Kidney capillary endothelial cell (primary cell): ENCODE data around the gene LEAP2.

Source experiments
- DNase-seq: peaks from one replicate; pipeline ENCODE4 v3.0.0-alpha.2; 2018; ENCODE audit warnings: low spot score

LEAP2 gene

GRCh38 chr5:132877938-132878337 lies 4.5 kb downstream of the LEAP2 start:
- no peak for DNase-seq

DNA sequence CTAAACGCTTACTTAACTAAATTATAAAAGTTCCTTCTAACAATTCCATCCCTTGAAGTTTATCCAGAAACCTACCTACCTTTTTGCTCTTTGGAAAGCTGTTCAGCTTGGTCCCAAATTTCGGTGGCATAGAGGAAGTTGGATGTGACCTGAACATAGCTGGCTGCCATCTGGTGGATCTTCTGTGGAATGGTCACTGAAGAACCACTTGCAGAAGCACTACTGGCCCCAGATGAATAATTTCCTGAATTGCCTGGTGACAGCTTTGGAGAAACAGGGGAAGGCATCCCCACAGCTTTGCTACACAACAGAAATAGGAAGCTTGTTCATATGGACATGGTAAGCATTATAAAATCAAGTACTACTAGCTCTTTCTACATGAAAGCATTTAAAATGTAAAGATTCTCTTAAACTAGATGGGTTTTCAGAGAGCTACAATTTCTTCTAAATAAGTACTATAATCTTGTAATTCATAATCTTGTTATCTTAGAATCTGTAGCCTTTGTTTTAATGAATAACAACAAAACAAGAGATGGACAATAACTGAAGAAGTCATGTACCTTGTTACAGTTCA lies 9.9 kb downstream of the LEAP2 start:
- peak; percentile 83 for DNase-seq

- DNase-seq: no peak
Observed at GRCh38 chr5:132884548-132884947, 11.1 kb downstream of the LEAP2 start.

DNA sequence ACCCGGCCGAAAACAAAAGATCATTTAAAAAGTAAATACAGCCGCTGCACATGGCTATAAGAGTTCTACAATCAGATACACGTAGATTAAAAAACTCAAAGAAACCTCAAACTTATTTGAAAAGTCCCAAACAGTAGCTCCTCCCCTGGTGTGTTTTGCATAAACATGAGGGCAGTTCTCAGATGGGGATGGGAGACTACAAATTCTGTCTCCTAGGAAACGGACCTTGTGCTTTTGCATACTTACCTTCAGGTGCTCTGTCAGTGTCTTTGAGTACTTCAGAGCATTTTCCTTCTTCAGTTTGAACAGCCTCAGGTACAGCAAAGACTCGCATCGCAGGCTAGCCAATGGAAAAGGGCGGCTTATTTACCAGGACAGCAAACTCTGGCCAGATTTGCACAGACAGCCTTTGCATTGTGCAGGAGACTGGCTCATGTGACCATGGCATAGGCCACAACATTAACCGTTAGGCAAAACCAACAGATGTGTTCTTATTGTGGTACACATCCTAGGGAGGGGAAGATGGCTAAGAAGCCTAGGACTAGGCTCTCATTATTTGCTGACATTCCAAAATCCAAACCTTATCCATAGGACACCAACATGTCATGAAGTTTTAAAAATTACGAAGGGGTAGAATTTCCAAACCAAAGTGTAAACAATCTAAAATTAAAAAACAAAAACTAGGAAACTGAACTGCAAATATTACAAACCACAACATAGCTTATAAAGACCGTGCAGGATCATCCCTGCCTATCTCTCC lies 12.8 kb downstream of the LEAP2 start:
- no peak for DNase-seq

- no peak for DNase-seq
Observed at GRCh38 chr5:132887283-132887682, 13.8 kb downstream of the LEAP2 start.

GRCh38 chr5:132889501-132889900 lies 16.0 kb downstream of the LEAP2 start:
- DNase-seq: no peak

GRCh38 chr5:132890817-132891216 lies 17.3 kb downstream of the LEAP2 start:
- no peak for DNase-seq

DNA sequence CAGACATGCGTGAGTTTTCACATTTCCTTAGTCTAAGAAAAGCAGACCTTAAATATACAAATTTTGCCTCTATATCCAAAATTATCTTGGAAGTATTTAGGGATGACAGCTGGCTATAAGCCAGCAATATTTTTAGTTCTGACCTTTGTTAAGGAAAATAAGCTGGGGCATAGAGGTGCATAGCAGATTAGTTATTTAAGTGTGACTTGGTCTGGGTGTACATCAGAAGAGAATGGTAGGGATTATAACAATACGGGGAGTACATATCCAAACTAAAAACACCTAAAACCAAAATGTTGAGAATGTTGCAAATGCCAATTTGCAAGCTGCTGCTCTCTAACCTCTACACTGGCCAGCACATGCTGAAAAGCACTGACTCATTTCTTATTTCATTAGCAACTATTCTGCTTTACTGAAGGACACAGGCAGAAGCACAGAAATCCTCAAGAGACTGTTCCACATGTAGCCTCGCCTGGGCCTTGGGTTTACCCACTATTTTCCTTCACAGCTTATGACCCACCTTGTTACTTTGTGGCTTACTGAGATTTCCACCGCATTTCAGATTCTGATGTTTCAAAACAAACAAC lies 22.3 kb downstream of the LEAP2 start:
- no peak for DNase-seq

- no peak for DNase-seq
Observed at GRCh38 chr5:132896685-132897084, 23.2 kb downstream of the LEAP2 start.

- no peak for DNase-seq
Observed at GRCh38 chr5:132898094-132898493, 24.6 kb downstream of the LEAP2 start.

- DNase-seq: no peak
Observed at GRCh38 chr5:132901036-132901435, 27.6 kb downstream of the LEAP2 start.

GRCh38 chr5:132901730-132902129 lies 28.3 kb downstream of the LEAP2 start:
- DNase-seq: no peak

DNA sequence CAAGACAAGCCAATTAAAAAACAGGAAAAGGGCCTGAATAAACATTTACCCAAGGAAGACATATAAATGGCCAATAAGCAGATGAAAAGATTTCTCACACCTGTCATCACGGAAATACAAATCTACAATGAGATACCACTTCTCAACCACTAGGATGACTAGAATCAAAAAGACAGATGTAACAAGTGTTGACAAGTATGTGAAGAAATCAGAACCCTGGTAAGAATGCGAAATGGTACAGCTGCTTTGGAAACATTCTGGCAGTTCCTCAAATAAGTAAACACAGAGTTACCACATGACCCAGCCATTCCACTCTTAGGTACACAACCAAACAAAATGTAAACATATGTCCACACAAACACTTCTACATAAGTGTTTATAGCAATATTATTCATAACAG lies 32.5 kb downstream of the LEAP2 start:
- DNase-seq: no peak

DNA sequence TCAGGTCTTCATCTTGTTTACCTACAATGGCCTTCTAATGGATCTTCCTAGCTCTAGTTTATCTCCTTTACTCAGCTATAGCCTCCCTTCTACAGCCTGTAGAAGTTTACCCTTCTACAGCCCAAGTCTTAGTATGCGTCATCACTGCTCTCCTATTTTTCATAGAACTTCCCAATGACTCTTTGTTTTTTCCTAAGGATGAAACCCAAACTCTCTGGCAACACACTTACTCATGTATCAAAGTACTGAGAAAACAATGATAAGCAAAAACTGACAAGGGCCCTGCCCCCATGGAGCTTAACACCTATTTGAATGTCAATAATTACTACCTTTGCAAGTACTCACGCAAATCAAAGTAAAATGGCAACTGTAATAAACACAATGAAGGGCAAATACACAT lies 33.7 kb downstream of the LEAP2 start:
- peak; percentile 23 for DNase-seq

DNA sequence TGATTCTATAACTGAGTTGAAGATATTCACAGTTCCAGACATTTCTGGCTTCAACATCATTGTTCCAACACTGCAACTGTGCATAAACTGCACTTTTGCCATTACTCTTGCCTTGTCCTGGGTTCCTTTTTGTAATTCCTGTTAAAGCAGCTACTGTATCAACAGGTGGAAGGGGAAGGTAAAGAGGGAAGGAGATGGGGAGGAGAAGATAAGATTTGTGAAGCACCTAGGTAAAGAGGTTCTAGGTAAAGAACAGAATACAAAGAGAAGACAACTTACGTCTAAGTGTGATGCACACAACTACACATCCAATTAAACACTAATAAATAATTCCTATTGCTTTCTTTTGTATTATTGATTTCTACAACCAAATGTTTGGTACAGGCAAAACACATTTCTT lies 36.2 kb downstream of the LEAP2 start:
- no peak for DNase-seq

DNA sequence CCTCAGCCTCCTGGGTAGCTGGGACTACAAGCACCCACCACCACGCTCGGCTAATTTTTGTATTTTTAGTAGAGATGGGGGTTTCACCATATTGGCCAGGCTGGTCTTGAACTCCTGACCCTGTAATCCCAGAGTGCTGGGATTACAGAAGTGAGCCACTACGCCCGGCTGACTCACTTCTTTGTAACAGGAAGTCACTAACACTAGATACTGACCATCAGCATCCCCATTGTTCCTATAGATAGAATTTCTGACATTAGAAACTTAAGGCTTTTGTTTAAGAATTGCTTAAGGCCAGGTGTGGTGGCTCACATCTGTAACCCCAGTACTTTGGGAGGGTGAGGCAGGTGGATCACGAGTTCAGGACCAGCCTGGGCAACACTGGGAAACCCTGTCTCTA lies 42.2 kb downstream of the LEAP2 start:
- DNase-seq: peak; percentile 66

DNA sequence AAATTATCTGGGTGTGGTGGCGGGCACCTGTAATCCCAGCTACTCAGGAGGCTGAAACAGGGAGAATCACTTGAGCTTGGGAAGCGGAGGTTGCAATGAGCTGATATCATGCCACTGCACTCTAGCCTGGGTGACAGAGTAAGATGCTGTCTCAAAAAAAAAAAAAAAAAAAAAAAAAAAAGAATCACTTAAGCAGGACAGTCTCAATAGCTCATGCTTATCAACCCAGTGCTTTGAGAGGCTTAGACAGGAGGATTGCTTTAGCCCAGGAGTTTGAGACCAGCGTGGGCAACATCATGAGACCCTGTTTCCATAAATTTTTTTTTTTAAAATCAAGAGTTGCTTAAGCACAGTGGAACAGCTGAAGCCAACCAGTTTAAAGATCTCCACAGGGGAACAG lies 42.6 kb downstream of the LEAP2 start:
- DNase-seq: no peak
